HEK293 (cell line): ENCODE measurements around the gene TEAD1.

ENCODE experiments used
- CTCF ChIA-PET: fragments of 350-600 bp; formaldehyde crosslinking; extraction: SDS; loops from one replicate; lab custom pipeline; 2021; ENCODE audit warnings: antibody characterized with exemption; lab: Yijun Ruan, JAX
- POLR2A ChIA-PET: fragments of 300-600 bp; formaldehyde crosslinking; extraction: SDS; loops from one replicate; lab custom pipeline; 2020; ENCODE audit warnings: antibody characterized with exemption, inconsistent platforms; lab: Yijun Ruan, JAX
- H3K27ac ChIP-seq: fragments of 200-500 bp; sonication (Bioruptor generic); 2 replicates; pipeline ENCODE4 v1.5.1; 2014; ENCODE audit warnings: low read depth, low read length, control low read depth, inconsistent platforms; ENCODE audit errors: extremely low read depth
- H3K36me3 ChIP-seq, 2 experiments: fragments of 200-500 bp in 1 of 2; sonication (Bioruptor generic) in 1 of 2; 1 replicate in 1 of 2; 2 replicates in 1 of 2; pipeline ENCODE4 v1.5.1; 2014 to 2017; ENCODE audit warnings: inconsistent platforms in 2 of 2, low read length in 2 of 2; ENCODE audit not compliant: control insufficient read depth in 2 of 2, insufficient read depth in 1 of 2
- H3K4me1 ChIP-seq: fragments of 200-500 bp; sonication (Bioruptor generic); 2 replicates; pipeline ENCODE4 v1.5.1; 2014; ENCODE audit warnings: mild to moderate bottlenecking, low read length, inconsistent platforms; ENCODE audit not compliant: control insufficient read depth, insufficient read depth
- H3K4me3 ChIP-seq: 2 replicates; pipeline ENCODE4 v1.5.1; 2011; ENCODE audit warnings: low read depth, mild to moderate bottlenecking, control low read depth, low read length, moderate library complexity
- H3K9me3 ChIP-seq: fragments of 200-500 bp; sonication (Bioruptor generic); 2 replicates; pipeline ENCODE4 v1.5.1; 2014; ENCODE audit warnings: low read depth, low read length, inconsistent platforms; ENCODE audit not compliant: control insufficient read depth, insufficient read depth
- GLI4 ChIP-seq: fragments of 450-650 bp; formaldehyde crosslinking; IDR thresholded peaks from 2 replicates; pipeline ENCODE4 v1.5.1; 2016; ENCODE audit warnings: missing biosample characterization, missing genetic modification characterization
- HOXD13 ChIP-seq: sonication (generic); formaldehyde crosslinking; IDR thresholded peaks from 2 replicates; pipeline ENCODE4 v1.8.0; 2022; ENCODE audit warnings: missing genetic modification reagents, borderline replicate concordance
- PBX3 ChIP-seq: sonication (generic); formaldehyde crosslinking; IDR thresholded peaks from 2 replicates; pipeline ENCODE4 v1.8.1; 2022; ENCODE audit warnings: mild to moderate bottlenecking, moderate library complexity, missing genetic modification reagents
- PRDM4 ChIP-seq: fragments of 450-650 bp; formaldehyde crosslinking; IDR thresholded peaks from 2 replicates; pipeline ENCODE4 v1.5.1; 2017; ENCODE audit warnings: missing biosample characterization, missing genetic modification characterization
- PRDM6 ChIP-seq: fragments of 450-650 bp; formaldehyde crosslinking; IDR thresholded peaks from 2 replicates; pipeline ENCODE4 v1.5.1; 2017; ENCODE audit warnings: missing biosample characterization, missing genetic modification characterization
- SCRT2 ChIP-seq: fragments of 450-650 bp; formaldehyde crosslinking; IDR thresholded peaks from 2 replicates; pipeline ENCODE4 v1.5.1; 2016; ENCODE audit warnings: missing biosample characterization, missing genetic modification characterization
- SP2 ChIP-seq: fragments of 450-650 bp; formaldehyde crosslinking; IDR thresholded peaks from 2 replicates; pipeline ENCODE4 v1.5.1; 2016; ENCODE audit warnings: missing biosample characterization, missing genetic modification characterization
- ZBTB26 ChIP-seq: fragments of 450-650 bp; formaldehyde crosslinking; optimal IDR thresholded peaks from 2 replicates; pipeline ENCODE3; 2016; ENCODE audit warnings: missing biosample characterization, mild to moderate bottlenecking, missing genetic modification characterization
- ZFP37 ChIP-seq: fragments of 450-650 bp; formaldehyde crosslinking; IDR thresholded peaks from 2 replicates; pipeline ENCODE4 v1.5.1; 2016; ENCODE audit warnings: missing biosample characterization, missing genetic modification characterization
- ZNF155 ChIP-seq: fragments of 450-650 bp; formaldehyde crosslinking; IDR thresholded peaks from 2 replicates; pipeline ENCODE4 v1.5.1; 2016; ENCODE audit warnings: missing biosample characterization, missing genetic modification characterization
- ZNF18 ChIP-seq: fragments of 450-650 bp; formaldehyde crosslinking; IDR thresholded peaks from 2 replicates; pipeline ENCODE4 v1.5.1; 2016; ENCODE audit warnings: missing biosample characterization, missing genetic modification characterization
- ZNF473 ChIP-seq: fragments of 450-650 bp; formaldehyde crosslinking; IDR thresholded peaks from 2 replicates; pipeline ENCODE4 v1.5.1; 2017; ENCODE audit warnings: missing biosample characterization, missing genetic modification characterization
- ZNF514 ChIP-seq: fragments of 450-650 bp; formaldehyde crosslinking; IDR thresholded peaks from 2 replicates; pipeline ENCODE4 v1.5.1; 2016; ENCODE audit warnings: missing biosample characterization, missing genetic modification characterization
- ZNF544 ChIP-seq: fragments of 450-650 bp; formaldehyde crosslinking; IDR thresholded peaks from 2 replicates; pipeline ENCODE4 v1.5.0; 2017; ENCODE audit warnings: missing biosample characterization, missing genetic modification characterization
- ZNF701 ChIP-seq: fragments of 450-650 bp; formaldehyde crosslinking; IDR thresholded peaks from 2 replicates; pipeline ENCODE4 v1.5.1; 2016; ENCODE audit warnings: missing biosample characterization, missing genetic modification characterization
- ZSCAN4 ChIP-seq: fragments of 450-650 bp; formaldehyde crosslinking; IDR thresholded peaks from 2 replicates; pipeline ENCODE4 v1.5.1; 2017; ENCODE audit warnings: missing biosample characterization, missing genetic modification characterization

Gene TEAD1

GRCh38 chr11:12827369-12827768, 153.1 kb downstream of the TEAD1 start:
- peaks cover 6% of the 10 kb centered on the region for H3K4me1 ChIP-seq
- POLR2A ChIA-PET, result interaction anchor here (0.9 to 1.7 kb wide), 3 partner anchors 9 to 15 kb away, joined by 3 to 8 read pairs (median 4); no protein-coding TSS in a partner anchor

More at GRCh38 chr11:12827369-12827768, 153.1 kb downstream of the TEAD1 start:
- Histone ChIP-seq H3K27ac (0 out of 2 replicates have a peak overlapping the region, but pooled peaks have one; percentile 24), H3K4me3 (no peak overlapping the region), H3K36me3 (no peaks in the 10 kb centered on the region), H3K9me3 (no peaks in the 10 kb centered on the region)
- CTCF ChIA-PET, result interaction anchor here (0.8 kb wide), 2 partner anchors 18 to 42 kb away, joined by 3 to 4 read pairs; no protein-coding TSS in a partner anchor
- TF ChIP-seq HOXD13 (CRISPR knock-in tag) (no peak), ZNF155 (no peak), SCRT2 (no peak), GLI4 (no peak), ZSCAN4 (tag by site-specific recombination) (no peak), PBX3 (CRISPR knock-in tag) (no peak), ZNF701 (tag by site-specific recombination) (no peak), SP2 (tag by site-specific recombination) (no peak), ZNF514 (no peak), ZNF473 (no peak), ZBTB26 (tag by site-specific recombination) (no peak), ZFP37 (tag by site-specific recombination) (no peak), PRDM4 (no peak), PRDM6 (no peak), ZNF544 (tag by site-specific recombination) (no peak), ZNF18 (tag by site-specific recombination) (no peak)
